Measurements from ENCODE around the gene PSTPIP1.

Gene PSTPIP1

DNA sequence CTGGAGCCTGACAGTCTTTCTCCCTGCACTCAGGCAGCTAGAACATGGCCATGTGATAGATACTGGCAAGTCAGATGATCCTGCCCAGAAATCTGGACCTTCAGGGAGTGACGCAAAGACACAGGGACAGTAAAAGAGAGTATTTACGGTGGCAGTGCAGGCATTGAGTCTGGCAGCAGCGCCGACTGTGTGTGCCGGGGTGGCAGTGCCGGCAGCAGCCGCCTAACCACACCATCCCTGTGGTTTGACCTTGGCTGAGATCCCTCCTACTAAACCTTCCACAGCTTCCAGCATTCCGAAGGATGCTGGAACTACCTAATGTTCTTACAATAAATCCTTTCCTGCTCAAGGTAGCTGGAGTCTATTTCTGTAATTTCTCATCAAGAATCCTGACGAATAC, 80.6 kb downstream of the PSTPIP1 start:
- no peak for DNase-seq

DNA sequence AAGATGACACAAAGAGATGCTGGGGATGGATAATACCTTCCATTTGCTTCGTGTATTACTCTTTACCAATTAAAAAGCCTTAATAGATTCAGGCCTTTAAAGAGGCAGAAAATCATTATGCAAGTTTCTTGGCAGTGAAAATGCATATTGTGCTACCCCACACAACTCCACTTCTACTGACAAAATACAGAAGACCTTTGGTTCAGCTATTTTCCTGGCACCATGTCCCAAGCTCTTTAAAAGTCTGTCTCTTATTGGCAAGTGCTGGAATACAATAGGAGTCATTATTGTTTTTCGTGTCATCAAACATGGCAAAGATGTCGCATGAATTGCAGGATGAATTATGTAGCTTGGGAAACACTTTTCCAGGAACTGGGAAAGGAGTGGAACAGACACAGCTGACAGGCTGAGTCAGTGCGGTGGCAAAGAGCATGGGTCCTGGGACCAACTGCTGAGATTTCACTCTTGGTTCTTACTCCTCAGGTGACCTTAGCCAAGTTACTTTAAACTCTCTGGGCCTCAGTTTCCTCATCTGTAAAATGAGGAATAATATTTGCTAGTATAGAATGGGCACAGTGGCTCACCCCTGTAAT, 81.5 kb downstream of the PSTPIP1 start:
- DNase-seq: no peak

DNA sequence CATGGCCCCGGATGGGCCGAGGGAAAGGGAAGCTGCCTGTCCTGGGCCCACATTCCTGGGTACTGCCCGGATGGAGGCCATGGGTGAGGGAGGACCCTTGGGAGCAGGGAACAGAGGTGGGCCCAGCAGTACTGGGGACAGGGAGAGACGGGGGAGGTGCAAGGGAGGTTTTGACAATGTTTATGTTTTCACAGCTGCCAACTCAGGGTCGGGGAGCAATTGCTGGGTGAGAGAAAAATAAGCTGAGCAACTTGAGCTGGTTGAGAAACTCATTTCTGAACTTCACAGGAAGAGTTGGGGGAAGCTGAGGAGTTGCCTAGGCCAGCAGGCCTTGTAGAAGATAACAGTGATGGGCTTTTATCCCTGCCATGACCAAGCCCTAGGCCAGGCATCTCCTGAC, 87.0 kb downstream of the PSTPIP1 start:
- DNase-seq: no peak

DNA sequence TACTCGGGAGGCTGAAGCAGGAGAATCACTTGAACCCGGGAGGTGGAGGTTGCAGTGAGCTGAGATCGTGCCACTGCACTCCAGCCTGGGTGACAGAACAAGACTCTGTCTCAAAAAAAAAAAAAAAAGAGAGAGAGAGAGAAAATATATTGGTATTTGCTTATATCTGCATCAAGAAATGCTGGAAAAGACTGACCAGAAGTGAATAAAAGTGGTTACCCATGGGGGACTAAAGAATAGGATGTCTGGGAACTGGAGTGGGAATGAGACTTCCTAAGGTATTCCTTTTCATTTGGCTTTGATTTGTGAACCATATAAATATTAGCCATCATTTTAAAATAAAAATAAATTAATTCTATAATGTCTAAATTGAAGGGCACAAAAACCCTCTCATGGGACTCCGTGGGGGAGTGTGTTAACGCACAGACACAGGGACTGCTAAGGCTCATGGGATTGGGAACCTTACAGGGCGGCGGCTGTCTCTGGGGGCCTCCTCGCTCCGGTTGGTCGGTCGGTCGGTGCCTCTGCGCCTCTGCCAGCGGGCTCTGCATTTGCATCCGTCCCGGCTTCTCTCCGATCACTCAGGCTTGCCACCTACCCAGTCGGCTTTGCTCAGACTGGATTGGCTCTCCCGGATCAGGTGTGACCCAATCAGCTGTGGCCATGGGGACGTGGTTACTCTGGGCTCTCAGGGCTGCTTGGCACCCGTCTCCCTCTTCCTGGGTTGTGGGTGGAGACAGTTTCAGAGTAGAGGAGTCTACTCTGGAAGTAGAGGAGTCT, 88.6 kb downstream of the PSTPIP1 start:
- peak; percentile 66 for DNase-seq

DNA sequence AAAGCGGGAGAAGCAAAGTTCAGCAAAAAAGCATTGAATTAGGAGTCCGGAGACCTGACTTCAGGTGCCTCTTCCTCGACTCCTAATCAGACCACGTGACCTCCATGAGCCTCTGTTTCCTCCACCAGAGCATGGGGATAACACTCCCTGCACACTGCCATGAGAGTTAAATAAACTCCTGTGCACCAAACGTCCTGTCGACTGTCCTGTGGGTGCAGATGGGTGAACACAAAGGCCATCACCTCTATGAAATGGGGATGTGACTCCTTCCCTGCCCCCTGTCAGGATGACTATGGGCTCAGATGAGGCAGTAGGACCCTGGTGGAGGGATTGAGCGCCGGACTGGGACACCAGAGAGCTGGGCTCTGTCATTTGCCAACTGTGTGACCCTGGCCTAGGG, 89.5 kb downstream of the PSTPIP1 start:
- no peak for DNase-seq

DNA sequence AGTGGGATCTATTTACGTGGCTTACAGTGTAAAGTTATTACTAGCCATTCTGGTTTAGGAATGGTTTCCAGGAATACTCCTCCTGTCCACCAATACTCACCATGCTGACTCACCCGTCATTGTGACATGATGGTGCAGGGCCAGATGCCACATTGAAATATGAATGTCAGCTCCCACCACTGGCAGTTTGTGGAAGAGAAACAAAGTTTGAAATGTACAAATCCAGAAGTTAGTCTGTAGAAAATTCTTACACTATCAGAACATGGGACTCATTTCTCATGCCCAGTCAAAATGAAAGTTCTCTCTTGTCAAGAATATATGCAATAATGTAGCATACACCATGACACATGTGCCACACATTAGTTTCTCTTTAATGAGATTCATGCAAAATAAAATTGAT, 90.4 kb downstream of the PSTPIP1 start:
- DNase-seq: no peak
